GM18909 (cell line): Measurements from ENCODE around the gene SPATA33.
"Not testable (repeated sequence)": the region's sequence is repeated elsewhere in the genome, so short reads cannot be mapped to it uniquely, and the experiment has no call there.

Experiments used
- ATAC-seq: cut with Tn5 transposase; IDR thresholded peaks from one replicate; pipeline ENCODE4 v1.9.1; 2021; ENCODE audit warnings: mild to moderate bottlenecking; ENCODE audit not compliant: unreplicated experiment, poor library complexity

The SPATA33 gene

GRCh38 chr16:89658221-89658879 is 714 bp downstream of the SPATA33 start:
- no peak for ATAC-seq

- no peak for ATAC-seq
These were observed 2.5 kb downstream of the SPATA33 start for GRCh38 chr16:89660146-89660545.

DNA sequence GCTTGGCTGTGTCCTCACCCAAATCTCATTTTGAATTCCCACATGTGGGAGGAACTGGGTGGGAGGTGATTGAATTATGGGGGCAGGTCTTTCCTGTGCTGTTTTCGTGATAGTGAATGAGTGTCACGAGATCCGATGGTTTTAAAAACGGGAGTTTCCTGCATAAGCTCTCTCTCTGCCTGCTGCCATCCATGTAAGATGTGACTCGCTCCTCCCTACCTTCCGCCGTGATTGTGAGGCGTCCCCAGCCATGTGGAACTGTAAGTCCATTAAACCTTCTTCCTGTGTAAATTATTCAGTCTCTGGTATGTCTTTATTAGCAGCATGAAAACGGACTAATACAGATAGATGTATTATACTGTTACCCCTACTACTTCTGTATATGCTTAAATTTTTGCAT is 3.6 kb downstream of the SPATA33 start:
- ATAC-seq, result no peak

GRCh38 chr16:89664238-89664637 is 6.6 kb downstream of the SPATA33 start:
- ATAC-seq, result not testable (repeated sequence)

GRCh38 chr16:89667000-89667399 is 9.4 kb downstream of the SPATA33 start:
- ATAC-seq, result not testable (repeated sequence)

DNA sequence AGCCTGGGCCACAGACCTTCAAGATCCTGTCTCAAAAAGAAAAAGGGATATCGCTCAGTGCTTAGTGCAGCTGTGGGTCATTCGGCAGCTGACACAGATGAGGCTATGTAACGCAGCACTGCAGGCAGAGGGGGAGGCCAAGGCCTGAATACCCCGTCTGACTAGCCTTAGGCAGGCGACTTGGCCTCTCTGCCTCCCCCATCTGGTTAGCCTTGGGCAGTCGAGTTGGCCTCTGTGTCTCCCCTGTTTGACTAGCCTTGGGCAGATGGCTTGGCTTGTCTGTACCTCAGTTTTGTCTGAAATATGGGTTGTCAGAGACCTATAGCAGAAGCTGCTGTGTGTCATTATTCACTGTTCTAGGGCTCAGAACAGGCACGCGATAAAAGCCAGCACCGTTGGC is 10.0 kb downstream of the SPATA33 start:
- ATAC-seq, result no peak

GRCh38 chr16:89668790-89669158 is 11.1 kb downstream of the SPATA33 start:
- ATAC-seq, result no peak

DNA sequence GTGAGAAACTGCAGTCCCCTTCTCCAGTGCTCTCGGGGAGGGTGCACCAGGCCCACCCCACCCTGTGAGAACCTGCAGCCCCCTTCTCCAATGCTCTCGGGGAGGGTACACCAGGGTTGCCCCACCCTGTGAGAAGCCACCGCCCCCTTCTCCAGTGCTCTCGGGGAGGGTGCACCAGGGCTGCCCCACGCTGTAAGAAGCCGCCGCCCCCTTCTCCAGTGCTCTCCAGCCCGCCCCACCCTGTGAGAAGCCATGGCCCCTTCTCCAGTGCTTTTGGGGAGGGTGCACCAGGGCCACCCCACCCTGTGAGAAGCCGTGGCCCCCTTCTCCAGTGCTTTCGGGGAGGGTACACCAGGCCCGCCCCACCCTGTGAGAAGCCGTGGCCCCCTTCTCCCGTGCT is 12.1 kb downstream of the SPATA33 start:
- no peak for ATAC-seq

DNA sequence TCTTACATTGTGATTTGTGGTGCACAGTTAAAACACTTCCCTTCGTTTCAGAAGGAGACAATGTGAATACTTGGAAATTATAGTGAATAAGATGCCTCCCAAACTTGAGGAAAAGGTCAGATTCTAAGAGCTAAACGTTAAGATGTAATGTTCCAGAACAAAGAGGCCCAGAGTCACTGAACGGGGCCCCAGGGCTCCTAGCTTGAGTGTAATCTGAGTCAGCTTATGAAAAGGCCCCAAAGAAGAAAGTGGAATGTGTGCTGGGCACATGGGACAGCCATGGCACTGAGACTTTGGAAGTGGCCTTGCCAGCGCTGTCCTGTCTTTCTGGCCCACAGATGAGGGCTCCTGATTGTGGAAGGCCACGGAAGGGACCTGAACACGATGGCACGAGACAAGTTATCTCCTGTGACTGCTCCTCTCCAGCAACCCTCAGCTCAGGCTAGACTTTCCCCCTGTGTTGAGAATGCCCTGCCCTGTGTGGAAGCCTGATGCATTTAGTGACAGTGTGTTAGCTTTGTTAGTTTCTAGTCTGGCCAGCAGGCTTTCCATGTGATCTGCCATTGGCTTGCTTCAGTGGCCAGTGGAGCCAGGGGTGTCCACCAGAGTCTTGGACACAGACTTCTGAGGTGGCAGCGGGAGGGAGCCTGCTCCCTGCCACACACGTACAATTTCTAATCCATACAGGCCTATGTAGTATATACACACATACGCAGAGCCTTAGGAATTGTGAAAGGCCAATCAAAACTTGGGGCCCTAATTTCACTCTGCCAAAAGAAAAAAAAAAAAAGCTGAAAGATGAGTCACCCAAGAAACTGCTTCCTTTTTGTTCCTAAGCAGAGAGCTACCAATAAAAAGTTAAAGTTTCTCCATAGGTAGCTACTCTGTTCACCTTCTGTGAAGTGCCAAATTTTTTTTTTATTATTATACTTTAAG is 13.1 kb downstream of the SPATA33 start:
- no peak for ATAC-seq

DNA sequence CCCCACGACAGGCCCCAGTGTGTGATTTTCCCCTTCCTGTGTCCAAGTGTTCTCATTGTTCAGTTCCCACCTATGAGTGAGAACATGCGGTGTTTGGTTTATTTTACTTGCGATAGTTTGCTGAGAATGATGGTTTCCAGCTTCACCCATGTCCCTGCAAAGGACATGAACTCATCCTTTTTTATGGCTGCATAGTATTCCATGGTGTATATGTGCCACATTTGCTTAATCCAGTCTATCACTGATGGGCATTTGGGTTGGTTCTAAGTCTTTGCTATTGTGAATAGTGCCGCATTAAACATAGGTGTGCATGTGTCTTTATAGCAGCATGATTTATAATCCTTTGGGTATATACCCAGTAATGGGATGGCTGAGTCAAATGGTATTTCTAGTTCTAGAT is 13.9 kb downstream of the SPATA33 start:
- ATAC-seq, result not testable (repeated sequence)

DNA sequence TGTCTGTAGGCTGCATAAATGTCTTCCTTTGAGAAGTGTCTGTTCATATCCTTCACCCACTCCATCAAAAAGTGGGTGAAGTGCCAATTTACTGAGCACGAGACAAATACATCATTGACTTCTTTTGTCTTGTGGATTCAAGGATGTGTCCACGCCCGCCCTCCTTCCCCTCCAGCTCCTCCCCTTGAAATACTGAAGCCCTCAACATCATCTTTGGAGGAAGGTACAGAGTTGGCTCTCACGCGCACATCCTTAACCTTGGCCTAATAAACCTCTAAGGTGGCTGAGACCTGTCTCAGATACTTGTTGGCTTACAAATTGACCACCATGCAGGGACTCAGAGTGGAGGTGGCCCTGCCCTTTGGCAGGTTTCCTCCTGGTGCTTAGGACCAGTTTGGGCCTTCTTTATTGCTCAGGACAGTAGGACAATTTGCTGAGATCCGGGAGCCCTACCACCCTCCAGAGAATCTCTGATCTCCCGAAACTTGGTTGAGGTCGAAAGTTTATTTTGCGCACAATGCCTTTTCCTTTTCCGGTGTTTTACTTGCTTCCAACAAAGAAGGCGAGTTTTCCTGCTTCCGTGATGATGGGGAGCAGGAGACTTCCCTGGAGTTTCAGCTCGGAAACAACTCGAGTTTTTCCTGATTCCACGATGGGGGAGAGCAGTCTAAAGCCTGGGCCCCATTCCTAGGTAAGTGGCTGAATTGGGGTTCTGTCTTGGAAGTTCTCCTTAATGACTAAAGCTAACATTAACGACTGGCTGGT is 14.7 kb downstream of the SPATA33 start:
- ATAC-seq, result no peak

GRCh38 chr16:89678258-89678657 is 20.6 kb downstream of the SPATA33 start:
- ATAC-seq, result no peak

DNA sequence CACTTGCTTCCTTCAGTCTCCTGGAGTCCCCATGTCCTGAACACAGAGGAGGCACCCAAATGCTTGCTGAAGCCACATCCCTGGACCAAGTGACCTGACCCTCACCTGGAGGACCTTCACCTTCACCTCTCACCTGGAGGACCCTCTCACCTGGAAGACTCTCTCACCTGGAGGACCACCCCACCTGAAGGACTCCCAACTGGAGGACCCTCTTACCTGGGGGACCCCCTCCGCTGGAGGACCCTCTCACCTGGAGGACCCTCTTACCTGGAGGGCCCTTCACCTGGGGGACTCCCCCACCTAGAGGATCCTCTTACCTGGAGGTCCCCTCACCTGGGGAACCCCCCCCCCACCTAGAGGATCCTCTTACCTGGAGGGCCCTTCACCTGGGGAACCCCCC is 28.3 kb downstream of the SPATA33 start:
- no peak for ATAC-seq

- peak; percentile 83 for ATAC-seq
These were observed 29.0 kb downstream of the SPATA33 start, which contains the start of gene CDK10 for GRCh38 chr16:89686520-89687091. Gene CDK10, plus strand, starts transcription at chr16:89686689. Its CDS starts 22 bp downstream, at chr16:89686711.

DNA sequence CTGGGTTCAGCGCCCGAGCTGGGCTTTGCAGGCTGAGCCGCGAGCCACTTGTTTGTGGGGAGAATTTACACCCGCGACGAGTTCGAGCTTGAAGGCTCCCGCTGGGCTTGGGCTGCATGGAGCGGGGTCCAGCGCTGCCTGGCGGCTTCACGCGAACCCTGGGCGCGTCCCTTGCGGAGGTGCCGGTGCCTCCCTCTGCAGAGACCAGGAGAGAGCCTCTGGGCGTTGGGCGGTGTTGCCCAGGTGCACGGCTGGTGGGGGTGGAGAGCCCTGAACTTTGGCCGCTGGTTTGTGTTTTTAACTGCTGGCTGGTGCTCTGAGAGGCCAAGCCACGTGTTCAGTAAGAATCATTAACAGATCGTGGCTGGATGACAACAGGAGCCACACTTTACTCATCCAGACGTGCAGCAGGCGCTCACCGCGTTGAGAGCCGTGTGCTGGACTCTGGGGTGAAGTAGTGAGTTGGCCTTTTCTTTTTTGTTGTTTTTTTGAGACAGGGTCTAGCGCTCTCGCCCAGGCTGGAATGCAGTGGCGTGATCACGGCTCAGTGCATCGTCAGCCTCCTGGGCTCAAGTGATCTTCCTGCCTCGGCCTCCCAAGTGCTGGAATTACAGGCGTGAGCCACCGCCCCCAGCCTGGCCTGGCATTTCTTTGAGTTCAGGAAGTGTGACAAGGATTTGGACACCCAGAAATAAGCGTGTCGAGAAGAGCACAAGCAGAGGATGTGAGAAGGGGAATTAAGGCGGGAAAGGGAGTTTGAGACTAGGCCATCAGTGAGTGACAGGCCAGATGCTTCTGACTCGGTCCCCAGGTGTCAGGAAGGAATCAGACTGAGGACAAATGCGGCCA is 29.7 kb downstream of the SPATA33 start:
- peak; percentile 60 for ATAC-seq

DNA sequence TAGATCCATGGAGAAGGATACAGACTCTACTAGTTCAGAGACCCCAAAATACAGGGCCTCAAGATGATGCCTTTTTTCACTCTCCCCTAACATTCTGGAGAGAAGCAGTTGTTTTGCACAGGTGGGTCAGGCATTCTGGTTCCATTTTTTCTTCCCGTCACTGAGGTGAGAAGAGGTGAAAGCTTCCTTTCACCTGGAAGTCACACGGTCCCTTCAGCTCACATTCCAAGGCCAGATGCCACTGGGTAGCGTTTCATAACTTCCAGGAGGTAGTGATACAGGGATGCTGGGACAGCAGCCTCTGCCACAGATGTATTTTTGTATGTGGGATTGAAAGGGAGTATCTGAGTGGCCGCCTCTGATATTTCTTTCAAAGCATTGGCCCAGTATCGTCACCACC is 30.8 kb downstream of the SPATA33 start:
- ATAC-seq, result no peak

DNA sequence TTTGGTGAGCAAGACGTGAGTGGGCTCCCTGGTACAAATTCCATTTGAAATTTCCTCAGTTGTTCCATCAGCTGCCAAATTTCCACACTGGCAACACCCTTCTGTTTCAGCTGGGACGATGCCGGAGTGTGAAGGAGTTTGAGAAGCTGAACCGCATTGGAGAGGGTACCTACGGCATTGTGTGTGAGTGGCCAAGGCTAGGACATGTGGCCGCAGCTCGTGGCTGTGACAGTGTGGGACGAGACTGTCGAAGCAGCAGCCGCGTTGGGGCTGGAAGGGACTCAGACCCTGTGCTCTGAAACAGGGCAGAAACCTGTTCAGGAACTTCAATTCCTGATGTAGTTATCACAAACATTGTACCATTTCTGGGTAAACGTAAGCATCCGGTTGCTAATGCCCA is 31.5 kb downstream of the SPATA33 start:
- no peak for ATAC-seq

DNA sequence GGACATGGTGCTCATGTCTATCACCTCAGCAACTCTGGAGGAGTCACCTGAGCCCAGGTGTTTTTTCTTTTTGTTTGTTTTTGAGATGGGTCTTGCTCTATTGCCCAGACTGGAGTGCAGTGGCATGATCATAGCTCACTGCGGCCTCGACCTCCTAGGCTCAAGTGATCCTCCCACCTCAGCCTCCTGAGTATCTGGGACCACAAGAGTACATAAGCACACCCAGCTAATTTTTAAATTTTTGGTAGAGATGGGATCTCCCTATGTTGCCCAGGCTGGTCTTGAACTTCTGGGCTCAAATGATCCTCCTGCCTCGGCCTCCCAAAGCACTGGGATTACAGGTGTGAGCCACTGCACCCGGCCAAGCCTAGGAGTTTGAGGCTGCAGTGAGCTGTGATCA is 32.0 kb downstream of the SPATA33 start:
- ATAC-seq, result not testable (repeated sequence)

GRCh38 chr16:89690392-89690901 is 32.8 kb downstream of the SPATA33 start:
- ATAC-seq, result no peak
